Measurements from ENCODE around the gene SPRR2F.
"Not testable (repeated sequence)": the region's sequence is repeated elsewhere in the genome, so short reads cannot be mapped to it uniquely, and the experiment has no call there.

The SPRR2F gene

GRCh38 chr1:153119491-153119971 is 6.2 kb upstream of the SPRR2F start:
- TF ChIP-seq CTCF (IDR thresholded peaks at IDR 0.05; ENCODE audit: low read depth, low read length), result no peak
- H3K4me3 ChIP-seq (ENCODE audit: low read depth, low read length), result no peak overlapping the region
- in situ Hi-C loops (cut with HindIII; ENCODE audit: low sequenced_read_pairs), result no loop called here
- no peak for DNase-seq (ENCODE audit: low read depth, low spot score)

DNA sequence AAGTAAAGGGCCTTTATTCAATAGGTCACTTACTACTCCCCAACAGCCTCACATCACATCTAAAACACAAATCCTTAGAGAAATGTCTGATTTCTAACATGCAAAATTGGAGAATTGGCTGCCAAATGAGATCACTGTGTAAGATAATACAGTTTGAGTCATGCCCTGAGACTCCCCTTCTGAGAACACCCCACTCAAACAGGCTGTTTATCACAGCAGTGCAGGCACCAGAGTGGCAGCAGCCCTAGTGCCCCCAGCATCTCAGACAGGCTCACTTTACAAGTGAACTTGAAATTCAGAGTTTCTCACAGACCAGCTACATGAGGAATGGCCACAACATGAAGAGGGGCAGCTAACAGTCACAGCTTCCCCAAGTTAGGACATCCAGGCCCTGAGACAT is 1.9 kb upstream of the SPRR2F start:
- DNase-seq (ENCODE audit: low read depth, low spot score); in situ Hi-C loops (cut with HindIII; ENCODE audit: low sequenced_read_pairs); H3K4me3 ChIP-seq (ENCODE audit: low read depth, low read length): not testable (repeated sequence)

DNA sequence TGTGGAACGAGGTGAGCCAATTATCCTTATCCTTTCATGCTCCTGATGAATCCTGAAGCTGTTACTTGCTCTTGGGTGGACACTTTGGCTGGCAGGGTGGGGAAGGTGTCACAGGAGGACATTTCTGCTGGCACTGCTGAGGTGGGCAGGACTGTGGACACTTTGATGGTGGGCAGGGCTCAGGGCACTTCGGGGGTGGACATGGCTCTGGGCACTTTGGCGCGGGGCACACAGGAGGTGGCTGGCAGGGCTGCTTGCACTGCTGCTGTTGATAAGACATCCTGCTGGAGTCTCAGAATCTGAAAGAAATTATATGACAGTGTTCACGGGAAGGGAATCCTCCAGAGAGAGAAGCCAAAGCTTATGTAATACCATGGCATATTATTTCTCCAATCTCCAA is 862 bp downstream of the SPRR2F start:
- H3K4me3 ChIP-seq (ENCODE audit: low read depth, low read length); in situ Hi-C loops (cut with HindIII; ENCODE audit: low sequenced_read_pairs); DNase-seq (ENCODE audit: low read depth, low spot score): not testable (repeated sequence)

DNA sequence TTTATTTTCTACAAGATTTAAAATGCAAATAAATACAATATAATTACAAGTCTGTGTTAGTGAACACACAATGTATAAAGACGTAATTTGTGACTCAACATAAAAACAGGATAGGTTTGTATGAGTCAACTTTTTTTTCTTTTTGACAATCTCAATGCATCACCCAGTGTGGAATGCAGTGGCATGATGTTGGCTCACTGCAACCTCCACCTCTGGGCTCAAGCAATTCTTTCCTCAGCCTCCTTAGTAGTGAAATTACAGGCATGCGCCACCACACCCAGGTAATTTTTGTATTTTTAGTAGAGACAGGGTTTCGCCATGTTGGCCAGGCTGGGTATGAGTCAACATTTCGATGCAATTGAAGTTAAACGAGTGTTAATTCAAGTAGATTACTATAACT is 13.1 kb downstream of the SPRR2F start:
- H3K4me3 ChIP-seq (ENCODE audit: low read depth, low read length), result no peak overlapping the region
- no peak for TF ChIP-seq CTCF (IDR thresholded peaks at IDR 0.05; ENCODE audit: low read depth, low read length)
- DNase-seq (ENCODE audit: low read depth, low spot score), result peak; percentile 53
- in situ Hi-C loops (cut with HindIII; ENCODE audit: low sequenced_read_pairs), result no loop called here

DNA sequence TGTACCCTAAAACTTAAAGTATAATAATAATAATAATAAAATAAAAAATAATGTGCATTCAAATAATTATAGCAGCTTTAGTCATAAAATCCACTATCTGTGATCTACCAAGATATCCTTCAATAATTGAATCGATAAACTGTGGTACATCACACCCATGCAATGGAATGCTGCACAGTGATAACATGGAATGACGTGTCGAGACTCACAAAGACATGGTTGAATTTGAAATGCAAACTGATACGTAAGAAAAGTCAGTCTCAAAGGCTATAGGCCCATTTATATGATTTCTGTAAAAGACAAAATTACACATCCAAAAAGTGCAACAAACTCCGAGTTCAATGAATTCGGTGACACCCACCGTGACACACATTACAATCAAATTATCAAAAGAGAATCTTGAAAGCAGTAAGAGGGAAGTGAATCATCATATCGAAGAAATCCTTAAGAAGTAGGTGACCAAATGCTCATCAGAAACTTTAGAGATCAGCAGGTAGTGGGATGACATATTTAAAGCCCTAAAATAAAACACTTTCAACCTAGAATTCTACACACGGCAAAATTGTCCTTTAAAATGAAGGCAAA is 13.8 kb downstream of the SPRR2F start:
- in situ Hi-C loops (cut with HindIII; ENCODE audit: low sequenced_read_pairs), result no loop called here
- TF ChIP-seq CTCF (IDR thresholded peaks at IDR 0.05; ENCODE audit: low read depth, low read length), result no peak
- H3K4me3 ChIP-seq (ENCODE audit: low read depth, low read length), result no peak overlapping the region
- DNase-seq (ENCODE audit: low read depth, low spot score), result no peak

DNA sequence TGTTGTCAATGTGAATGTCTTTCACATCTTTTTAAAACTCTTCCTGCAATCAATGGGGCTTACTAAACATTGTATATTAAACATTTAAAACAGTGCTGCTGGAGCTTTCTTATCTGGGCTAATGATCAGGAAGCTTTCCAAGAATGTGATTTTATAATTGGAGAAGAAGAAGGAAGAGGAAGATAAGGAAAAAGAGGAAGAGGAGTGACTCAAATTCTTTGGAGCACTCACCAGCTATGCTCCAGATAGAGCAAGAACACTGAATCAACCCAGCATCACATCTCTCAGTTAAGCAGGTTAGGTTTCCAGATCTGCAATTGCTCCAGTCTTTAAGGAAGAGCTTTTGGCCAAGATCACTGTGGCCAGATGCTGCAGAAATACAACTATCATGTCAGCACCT is 17.6 kb downstream of the SPRR2F start:
- no peak overlapping the region for H3K4me3 ChIP-seq (ENCODE audit: low read depth, low read length)
- in situ Hi-C loops (cut with HindIII; ENCODE audit: low sequenced_read_pairs), result no loop called here
- no peak for TF ChIP-seq CTCF (IDR thresholded peaks at IDR 0.05; ENCODE audit: low read depth, low read length)
- no peak for DNase-seq (ENCODE audit: low read depth, low spot score)

- in situ Hi-C loops (cut with HindIII; ENCODE audit: low sequenced_read_pairs), result no loop called here
- DNase-seq (ENCODE audit: low read depth, low spot score), result no peak
- TF ChIP-seq CTCF (IDR thresholded peaks at IDR 0.05; ENCODE audit: low read depth, low read length), result no peak
- H3K4me3 ChIP-seq (ENCODE audit: low read depth, low read length), result no peak within 1 kb of the TSS
Observed at GRCh38 chr1:153094426-153094825, 18.9 kb downstream of the SPRR2F start, which contains the start of gene SPRR2E. Gene SPRR2E, minus strand, starts transcription at chr1:153094526. Its CDS starts 775 bp downstream, at chr1:153093751.

- DNase-seq (ENCODE audit: low read depth, low spot score), result no peak
- in situ Hi-C loops (cut with HindIII; ENCODE audit: low sequenced_read_pairs), result no loop called here
- TF ChIP-seq CTCF (IDR thresholded peaks at IDR 0.05; ENCODE audit: low read depth, low read length), result no peak
- H3K4me3 ChIP-seq (ENCODE audit: low read depth, low read length), result no peak overlapping the region
Observed at GRCh38 chr1:153087652-153088051, 25.7 kb downstream of the SPRR2F start.
